Testis (tissue), 3 donors: ENCODE measurements around the gene CABP1. TPM values are rescaled to one million over a fixed set of nuclear protein-coding genes. Genes with fewer than 3 reads are reported as not detected.

Experiments used
- DNase-seq: peaks from one replicate; pipeline ENCODE4 v3.0.0-alpha.2; 2019
- H3K27ac ChIP-seq, 2 donors: fragments of 200-600 bp; sonication (generic); one replicate each; pipeline ENCODE4 v1.5.1; 2019
- H3K27me3 ChIP-seq: fragments of 200-600 bp; sonication (generic); one replicate; pipeline ENCODE4 v1.5.1; 2019
- H3K36me3 ChIP-seq: fragments of 200-600 bp; sonication (generic); one replicate; pipeline ENCODE4 v1.5.1; 2017; ENCODE audit warnings: low read depth; ENCODE audit errors: missing control alignments
- H3K4me1 ChIP-seq: fragments of 200-600 bp; sonication (generic); one replicate; pipeline ENCODE4 v1.5.1; 2019
- H3K4me3 ChIP-seq, 2 donors: fragments of 200-600 bp; sonication (generic); one replicate each; pipeline ENCODE4 v1.5.1; 2017 to 2019
- H3K9me3 ChIP-seq: fragments of 200-600 bp; sonication (generic); one replicate; pipeline ENCODE4 v1.5.1; 2017
- POLR2A ChIP-seq: fragments of 450-650 bp; IDR thresholded peaks from one replicate; pipeline ENCODE4 v1.6.1; 2017; ENCODE audit warnings: antibody characterized with exemption, mild to moderate bottlenecking, moderate library complexity
- WGBS, 2 donors: methylation state at CpG; one replicate each; pipeline ENCODE4 v1.1.5; 2018; 5-methylcytosine and 5-hydroxymethylcytosine counted together
- intact Hi-C: fragments of 100-400 bp; cut with DNase I; formaldehyde crosslinking; loops from one replicate; pipeline ENCODE4 v1.15.1; 2023; ENCODE audit warnings: low total_unique reads
- polyA plus RNA-seq: library from polyadenylated mRNA; stranded (reverse); fragments of 350-450 nt; fragmentation: Illumina TruSeq; extraction: RNeasy Lipid Tissue Mini Kit (QIAGEN cat#74804); gene quantifications from one replicate; pipeline ENCODE4 v1.2.3, GENCODE V29; 2014; ENCODE audit warnings: low read depth, low replicate concordance; ENCODE audit not compliant: insufficient read depth
- total RNA-seq, 2 donors: library from RNA; depleted of rRNA; stranded (reverse); fragments of >200 nt; gene quantifications; one replicate each; pipeline ENCODE4 v1.2.3, GENCODE V29; 2016
- TF ChIP-seq, protein P1 (sequence below), 3 experiments: fragments of 450-650 bp in 2 of 3; fragments of 200-600 bp in 1 of 3; sonication (generic) in 1 of 3; IDR thresholded peaks; one replicate each; pipeline ENCODE4 v1.5.1; 2016 to 2019; ENCODE audit warnings: antibody characterized with exemption in 3 of 3, mild to moderate bottlenecking in 2 of 3, moderate library complexity in 1 of 3

CABP1 gene
- total and polyA plus RNA-seq, 3 donors from 2014 or later = 1.8 to 3.9 (median 2.4) TPM

DNA sequence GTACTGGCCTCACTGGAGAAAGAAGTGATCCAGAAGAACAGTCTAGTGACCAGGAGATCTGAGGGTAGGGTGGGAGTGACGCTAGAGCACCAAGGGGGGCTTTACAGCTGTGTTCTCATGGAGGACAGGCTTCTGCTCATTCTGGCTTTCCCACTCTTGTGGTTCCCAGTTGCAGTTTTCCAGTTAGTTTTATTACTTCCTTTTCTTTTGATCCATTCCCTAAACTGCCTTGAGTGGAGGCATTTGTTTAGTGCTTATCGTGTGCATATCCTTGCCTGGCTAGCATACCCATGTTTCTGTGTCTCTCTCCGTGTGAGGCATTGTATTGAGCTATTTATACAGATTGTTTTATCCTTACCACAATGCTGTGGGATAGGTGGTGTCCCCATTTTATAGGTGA is 50.6 kb downstream of the CABP1 start:
- H3K4me3 ChIP-seq = no peak overlapping the region
- peaks cover 23% of the 10 kb centered on the region for H3K4me1 ChIP-seq
- H3K9me3 ChIP-seq = no peaks in the 10 kb centered on the region
- no peaks in the 10 kb centered on the region for H3K27me3 ChIP-seq
- TF ChIP-seq, protein P1, sequence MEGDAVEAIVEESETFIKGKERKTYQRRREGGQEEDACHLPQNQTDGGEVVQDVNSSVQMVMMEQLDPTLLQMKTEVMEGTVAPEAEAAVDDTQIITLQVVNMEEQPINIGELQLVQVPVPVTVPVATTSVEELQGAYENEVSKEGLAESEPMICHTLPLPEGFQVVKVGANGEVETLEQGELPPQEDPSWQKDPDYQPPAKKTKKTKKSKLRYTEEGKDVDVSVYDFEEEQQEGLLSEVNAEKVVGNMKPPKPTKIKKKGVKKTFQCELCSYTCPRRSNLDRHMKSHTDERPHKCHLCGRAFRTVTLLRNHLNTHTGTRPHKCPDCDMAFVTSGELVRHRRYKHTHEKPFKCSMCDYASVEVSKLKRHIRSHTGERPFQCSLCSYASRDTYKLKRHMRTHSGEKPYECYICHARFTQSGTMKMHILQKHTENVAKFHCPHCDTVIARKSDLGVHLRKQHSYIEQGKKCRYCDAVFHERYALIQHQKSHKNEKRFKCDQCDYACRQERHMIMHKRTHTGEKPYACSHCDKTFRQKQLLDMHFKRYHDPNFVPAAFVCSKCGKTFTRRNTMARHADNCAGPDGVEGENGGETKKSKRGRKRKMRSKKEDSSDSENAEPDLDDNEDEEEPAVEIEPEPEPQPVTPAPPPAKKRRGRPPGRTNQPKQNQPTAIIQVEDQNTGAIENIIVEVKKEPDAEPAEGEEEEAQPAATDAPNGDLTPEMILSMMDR (IDR thresholded peaks at IDR 0.05) = no peak
- TF ChIP-seq POLR2A = no peak
- no peak for DNase-seq
- no peaks in the 10 kb centered on the region for H3K36me3 ChIP-seq
- intact Hi-C loops = no loop called here
- no peak overlapping the region for H3K27ac ChIP-seq
- 55 to 77% methylated on average over 3 of the region's 3 CpGs for WGBS, 2 donors

DNA sequence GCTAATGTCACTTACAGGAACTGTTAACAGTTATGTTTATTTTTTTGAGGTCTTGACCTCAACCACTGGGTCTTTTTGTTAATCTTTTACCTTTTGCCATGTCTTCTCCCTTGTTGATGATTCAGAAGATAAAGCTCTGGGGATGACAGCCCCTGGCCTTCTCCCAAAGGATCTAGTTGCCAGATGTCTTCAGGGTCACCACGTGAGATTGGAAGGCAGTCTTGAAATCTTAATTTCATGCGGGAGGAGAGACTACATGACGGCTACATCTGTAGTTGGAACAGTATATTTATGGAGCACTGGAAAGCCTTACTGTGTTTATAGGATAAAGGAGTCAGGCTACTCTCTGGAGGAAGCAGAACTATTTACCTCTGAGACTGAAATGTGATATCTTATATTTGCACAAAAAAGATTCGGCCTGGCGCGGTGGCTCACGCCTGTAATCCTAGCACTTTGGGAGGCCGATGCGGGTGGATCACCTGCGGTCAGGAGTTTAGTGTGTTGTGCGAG is 52.2 kb downstream of the CABP1 start:
- intact Hi-C loops = no loop called here
- no peak overlapping the region for H3K4me3 ChIP-seq
- H3K4me1 ChIP-seq = peaks cover 23% of the 10 kb centered on the region
- no peak for DNase-seq
- TF ChIP-seq, protein P1 (IDR thresholded peaks at IDR 0.05) = no peak
- TF ChIP-seq POLR2A = no peak
- no peaks in the 10 kb centered on the region for H3K36me3 ChIP-seq
- 84% methylated on average over 11 of the region's 11 CpGs for WGBS, 2 donors
- H3K27ac ChIP-seq = no peak overlapping the region
- H3K27me3 ChIP-seq = no peaks in the 10 kb centered on the region
- no peaks in the 10 kb centered on the region for H3K9me3 ChIP-seq

DNA sequence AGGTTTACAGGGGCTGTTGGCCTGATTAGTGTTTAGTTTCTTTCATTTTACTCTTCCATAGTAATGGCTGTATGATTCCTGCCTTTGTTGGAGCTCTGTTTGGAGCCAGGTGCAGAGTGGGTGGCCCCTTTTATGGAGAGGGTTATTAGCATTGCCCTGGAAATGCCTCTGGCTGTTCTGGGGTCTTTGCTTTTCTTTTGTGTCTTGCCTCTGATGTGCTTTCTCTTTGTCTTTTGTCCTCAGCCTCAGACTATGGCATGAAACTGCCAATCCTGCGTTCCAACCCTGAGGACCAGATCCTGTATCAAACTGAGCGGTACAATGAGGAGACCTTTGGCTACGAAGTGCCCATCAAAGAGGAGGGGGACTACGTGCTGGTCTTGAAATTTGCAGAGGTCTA is 53.4 kb downstream of the CABP1 start:
- DNase-seq = no peak

DNA sequence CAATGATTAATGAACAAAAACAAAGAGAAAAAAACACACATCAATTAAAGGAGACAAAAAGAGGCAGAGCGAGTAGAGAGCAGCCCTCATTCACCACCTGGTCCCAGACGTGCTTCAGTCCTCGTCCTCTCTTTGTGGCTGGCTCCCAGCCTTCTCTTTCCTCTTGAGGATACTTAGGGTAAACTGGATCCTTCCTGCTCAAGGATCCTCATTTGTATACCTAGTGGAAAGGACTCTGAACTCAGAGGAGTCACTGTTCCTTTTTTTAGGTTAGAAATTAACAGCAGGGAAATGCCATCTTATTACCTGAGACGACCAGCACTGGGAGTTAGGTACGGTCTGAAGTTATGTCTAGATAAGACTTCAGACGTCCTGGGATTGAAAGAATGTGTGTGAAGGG is 56.2 kb downstream of the CABP1 start:
- no peak for TF ChIP-seq POLR2A
- TF ChIP-seq, protein P1 (IDR thresholded peaks at IDR 0.05) = no peak
- Histone ChIP-seq H3K4me3 (no peak overlapping the region), H3K36me3 (no peaks in the 10 kb centered on the region), H3K27me3 (no peaks in the 10 kb centered on the region), H3K27ac (no peak overlapping the region), H3K4me1 (peaks cover 9% of the 10 kb centered on the region), H3K9me3 (no peaks in the 10 kb centered on the region)
- DNase-seq = no peak
- intact Hi-C loops = no loop called here
- WGBS, 2 donors = 83 to 87% methylated on average over 6 of the region's 6 CpGs

More for the DNA sequence above, 53.4 kb downstream of the CABP1 start:
- Histone ChIP-seq H3K36me3 (no peaks in the 10 kb centered on the region), H3K9me3 (no peaks in the 10 kb centered on the region), H3K27ac (no peak overlapping the region), H3K4me1 (peaks cover 20% of the 10 kb centered on the region), H3K4me3 (no peak overlapping the region), H3K27me3 (no peaks in the 10 kb centered on the region)
- intact Hi-C loops = no loop called here
- no peak for TF ChIP-seq POLR2A
- TF ChIP-seq, protein P1 (IDR thresholded peaks at IDR 0.05) = no peak
- WGBS, 2 donors = 89 to 91% methylated on average over 4 of the region's 4 CpGs

DNA sequence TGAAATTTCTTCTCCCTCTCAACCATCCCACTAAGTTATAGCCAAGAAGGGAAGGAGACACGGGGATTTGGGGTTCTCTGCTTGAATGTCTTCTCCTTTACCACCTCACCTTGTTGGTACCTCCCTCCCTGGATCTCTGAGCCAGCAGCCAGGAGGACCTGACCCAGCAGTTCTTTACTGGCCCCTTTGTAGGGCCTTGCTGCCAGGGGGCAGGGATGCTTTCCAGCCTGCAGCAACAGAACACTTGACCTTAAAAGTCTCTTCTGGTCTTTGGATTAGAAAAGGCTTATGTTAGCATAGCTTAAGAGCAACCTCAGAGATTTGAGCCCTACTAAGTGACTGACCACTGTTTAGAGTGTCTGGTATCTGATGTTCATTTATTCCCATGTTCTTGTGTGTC is 56.9 kb downstream of the CABP1 start:
- Histone ChIP-seq H3K36me3 (no peaks in the 10 kb centered on the region), H3K27ac (no peak overlapping the region), H3K4me1 (peaks cover 12% of the 10 kb centered on the region), H3K4me3 (no peak overlapping the region), H3K27me3 (no peaks in the 10 kb centered on the region), H3K9me3 (no peaks in the 10 kb centered on the region)
- intact Hi-C loops = no loop called here
- no peak for TF ChIP-seq POLR2A
- TF ChIP-seq, protein P1 (IDR thresholded peaks at IDR 0.05) = no peak
- no peak for DNase-seq
- 61 to 93% methylated on average over 1 of the region's 1 CpG for WGBS, 2 donors
